Measurements from ENCODE around the gene GCNT1.

DNA sequence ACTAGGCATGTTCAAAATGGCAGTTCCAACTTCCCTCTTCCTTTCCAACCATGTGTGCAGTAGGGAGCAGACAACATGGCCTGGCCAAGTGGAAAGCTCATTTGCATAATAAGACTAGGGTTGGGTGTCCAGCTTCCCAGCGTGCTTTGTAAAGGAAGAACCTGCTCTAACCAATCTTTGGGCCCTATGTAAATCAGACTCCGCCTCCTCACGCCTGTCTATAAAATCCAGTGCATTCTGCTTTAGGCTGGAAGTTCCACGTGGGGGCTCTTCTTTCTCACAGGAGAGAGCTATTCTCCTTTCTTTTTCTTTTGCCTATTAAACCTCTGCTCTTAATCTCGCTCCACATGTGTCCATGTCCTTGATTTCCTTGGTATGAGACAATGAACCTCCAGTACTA, 83.4 kb downstream of the GCNT1 start:
- TF ChIP-seq, protein P1, sequence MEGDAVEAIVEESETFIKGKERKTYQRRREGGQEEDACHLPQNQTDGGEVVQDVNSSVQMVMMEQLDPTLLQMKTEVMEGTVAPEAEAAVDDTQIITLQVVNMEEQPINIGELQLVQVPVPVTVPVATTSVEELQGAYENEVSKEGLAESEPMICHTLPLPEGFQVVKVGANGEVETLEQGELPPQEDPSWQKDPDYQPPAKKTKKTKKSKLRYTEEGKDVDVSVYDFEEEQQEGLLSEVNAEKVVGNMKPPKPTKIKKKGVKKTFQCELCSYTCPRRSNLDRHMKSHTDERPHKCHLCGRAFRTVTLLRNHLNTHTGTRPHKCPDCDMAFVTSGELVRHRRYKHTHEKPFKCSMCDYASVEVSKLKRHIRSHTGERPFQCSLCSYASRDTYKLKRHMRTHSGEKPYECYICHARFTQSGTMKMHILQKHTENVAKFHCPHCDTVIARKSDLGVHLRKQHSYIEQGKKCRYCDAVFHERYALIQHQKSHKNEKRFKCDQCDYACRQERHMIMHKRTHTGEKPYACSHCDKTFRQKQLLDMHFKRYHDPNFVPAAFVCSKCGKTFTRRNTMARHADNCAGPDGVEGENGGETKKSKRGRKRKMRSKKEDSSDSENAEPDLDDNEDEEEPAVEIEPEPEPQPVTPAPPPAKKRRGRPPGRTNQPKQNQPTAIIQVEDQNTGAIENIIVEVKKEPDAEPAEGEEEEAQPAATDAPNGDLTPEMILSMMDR (IDR thresholded peaks at IDR 0.05; ENCODE audit: low read depth, low read length), result no peak
- TF ChIP-seq EZH2phosphoT487 (IDR thresholded peaks at IDR 0.05; ENCODE audit: low read depth), result no peak

All from OCI-LY3 (cell line).